Stimulated activated effector memory CD8-positive, alpha-beta T cell treated with anti-CD3 and anti-CD28 coated beads, Interleukin-12 subunit alpha, Interleukin-12 subunit beta, amount 100 ng/mL, for 72 hours (primary cell): ENCODE measurements around the gene SMYD4.
"Not testable (repeated sequence)": the region's sequence is repeated elsewhere in the genome, so short reads cannot be mapped to it uniquely, and the experiment has no call there.

Experiments
- ATAC-seq: fragments of 150-1000 bp; cut with Tn5 transposase; 2 replicates; pipeline ENCODE4 v1.10.0; 2021
- DNase-seq, 2 donors: peaks; one replicate each; pipeline ENCODE4 v3.0.0; 2021 to 2022; ENCODE audit warnings: low spot score in 2 of 2
- H3K27ac Mint-ChIP-seq: one replicate; pipeline ENCODE4 v1.8.0; 2022; ENCODE audit warnings: mild to moderate bottlenecking, mixed read lengths
- H3K36me3 Mint-ChIP-seq: one replicate; pipeline ENCODE4 v1.8.0; 2022; ENCODE audit warnings: mild to moderate bottlenecking, mixed read lengths
- H3K4me1 Mint-ChIP-seq: one replicate; pipeline ENCODE4 v1.8.0; 2022; ENCODE audit warnings: mixed read lengths
- H3K4me3 Mint-ChIP-seq: one replicate; pipeline ENCODE4 v1.8.0; 2022; ENCODE audit warnings: mild to moderate bottlenecking, mixed read lengths
- H3K9me3 Mint-ChIP-seq: one replicate; pipeline ENCODE4 v1.8.0; 2022; ENCODE audit warnings: mixed read lengths

Gene SMYD4

DNA sequence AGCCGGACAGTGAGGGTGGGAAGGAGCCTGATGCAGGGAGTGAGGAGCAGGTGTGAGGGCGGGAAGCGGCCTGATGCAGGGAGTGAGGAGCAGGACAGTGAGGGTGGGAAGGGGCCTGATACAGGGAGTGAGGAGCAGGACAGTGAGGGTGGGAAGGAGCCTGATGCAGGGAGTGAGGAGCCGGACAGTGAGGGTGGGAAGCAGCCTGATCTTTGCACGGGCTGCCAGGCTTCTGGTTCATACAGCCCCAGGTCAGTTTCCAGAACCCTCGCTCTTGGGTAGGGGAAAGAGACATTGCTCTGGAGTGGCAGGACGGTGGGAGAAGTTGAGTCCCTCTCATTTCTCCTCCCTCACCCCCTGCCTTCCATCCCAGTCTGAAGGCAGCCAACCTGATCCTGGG is 87.8 kb downstream of the SMYD4 start:
- not testable (repeated sequence) for DNase-seq

DNA sequence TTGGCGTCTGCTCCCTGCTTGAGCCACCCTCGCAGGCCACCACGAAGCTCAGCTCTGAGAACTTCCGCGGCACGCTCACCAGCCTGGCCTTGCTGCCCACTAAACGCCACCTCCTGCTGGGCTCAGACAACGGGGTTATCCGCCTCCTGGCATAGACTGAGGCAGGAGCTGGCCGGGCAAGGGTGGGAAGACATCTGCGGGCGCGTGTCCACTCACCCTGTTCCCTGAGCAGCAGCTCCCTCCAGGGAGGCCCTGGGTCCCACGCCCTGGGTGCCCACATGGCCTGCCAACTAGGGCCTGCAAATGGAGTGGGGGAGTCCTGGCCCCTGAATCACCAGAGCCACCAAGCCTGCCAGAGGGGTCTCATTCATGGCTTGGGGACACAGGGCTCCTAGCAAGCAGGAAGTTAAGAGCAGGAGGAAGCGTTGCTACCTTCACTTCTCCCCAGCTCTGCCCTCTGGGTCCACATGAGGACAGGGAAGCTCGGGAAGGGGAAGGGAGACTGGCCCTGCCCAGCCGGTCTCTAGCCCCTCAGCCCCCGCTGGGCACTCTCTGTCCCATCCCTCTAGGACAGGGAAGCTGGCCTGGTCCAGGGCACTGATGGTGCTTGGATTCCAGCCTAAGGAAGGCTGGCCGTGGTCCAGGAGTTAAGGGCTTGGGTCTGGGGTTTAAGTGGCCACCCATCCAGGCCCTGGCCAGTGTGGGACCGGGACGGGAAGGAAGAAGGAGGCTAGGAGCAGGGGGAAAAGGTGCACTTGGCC is 92.0 kb downstream of the SMYD4 start:
- ATAC-seq (no peak), DNase-seq (no peak)
- Mint-ChIP-seq H3K4me3 (no peak overlapping the region), H3K27ac (peak overlapping the region; percentile 73), H3K9me3 (no peaks in the 10 kb centered on the region), H3K36me3 (peaks cover 6% of the 10 kb centered on the region), H3K4me1 (peaks cover 12% of the 10 kb centered on the region)

More for the DNA sequence above, 87.8 kb downstream of the SMYD4 start:
- not testable (repeated sequence) for H3K4me3 Mint-ChIP-seq, H3K9me3 Mint-ChIP-seq, ATAC-seq, H3K36me3 Mint-ChIP-seq, H3K4me1 Mint-ChIP-seq
- H3K27ac Mint-ChIP-seq, result peak overlapping the region; percentile 69

DNA sequence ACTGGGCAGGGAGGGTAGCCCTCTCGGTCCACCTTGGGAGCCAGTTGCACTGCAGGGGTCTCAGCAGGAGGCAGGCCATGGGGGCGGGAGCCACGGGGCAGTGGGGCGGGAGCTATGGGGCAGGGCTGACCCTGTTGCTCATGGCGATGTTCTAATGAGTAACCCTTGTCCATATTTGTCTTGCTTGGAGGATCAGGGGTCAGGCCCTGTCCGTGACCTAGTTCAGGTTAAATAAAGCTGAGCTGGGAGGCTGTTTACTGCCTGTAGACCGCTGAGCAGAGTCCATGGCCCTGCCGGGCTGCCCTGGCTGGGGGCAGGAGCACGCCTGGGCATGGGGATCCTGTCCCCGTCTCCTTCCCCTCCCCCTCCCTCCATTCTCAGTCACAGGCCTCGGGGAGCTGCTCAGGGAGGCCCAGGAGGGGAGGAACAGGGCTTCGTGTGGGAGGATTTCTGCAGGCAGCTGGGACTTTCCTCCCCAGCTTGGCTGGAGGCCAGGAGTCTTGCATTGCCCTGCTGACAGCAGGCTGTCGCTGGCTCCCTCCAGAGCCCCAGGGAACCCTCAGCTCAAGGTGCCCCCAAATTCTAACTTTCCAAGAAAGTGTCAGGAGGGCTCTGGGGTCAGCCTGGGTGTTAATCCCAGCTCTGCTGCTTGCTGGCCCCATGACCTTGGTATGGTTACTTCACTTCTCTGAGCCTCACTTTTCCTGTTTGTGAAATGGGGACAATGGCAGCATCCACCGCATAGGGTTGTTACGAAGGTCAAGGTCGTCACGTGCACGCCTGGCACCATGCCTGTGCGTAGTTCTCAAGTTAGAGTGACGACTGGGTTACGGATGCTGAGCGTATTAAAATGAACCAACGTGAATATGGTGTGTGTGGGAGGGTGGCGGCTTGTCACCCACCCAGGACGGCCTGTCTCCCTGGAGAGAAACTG is 93.1 kb downstream of the SMYD4 start:
- H3K36me3 Mint-ChIP-seq, result peaks cover 6% of the 10 kb centered on the region
- no peak for DNase-seq
- peaks cover 12% of the 10 kb centered on the region for H3K4me1 Mint-ChIP-seq
- ATAC-seq, result peak; percentile 70
- no peaks in the 10 kb centered on the region for H3K9me3 Mint-ChIP-seq
- H3K4me3 Mint-ChIP-seq, result peak overlapping the region; percentile 19
- H3K27ac Mint-ChIP-seq, result peak overlapping the region; percentile 72

DNA sequence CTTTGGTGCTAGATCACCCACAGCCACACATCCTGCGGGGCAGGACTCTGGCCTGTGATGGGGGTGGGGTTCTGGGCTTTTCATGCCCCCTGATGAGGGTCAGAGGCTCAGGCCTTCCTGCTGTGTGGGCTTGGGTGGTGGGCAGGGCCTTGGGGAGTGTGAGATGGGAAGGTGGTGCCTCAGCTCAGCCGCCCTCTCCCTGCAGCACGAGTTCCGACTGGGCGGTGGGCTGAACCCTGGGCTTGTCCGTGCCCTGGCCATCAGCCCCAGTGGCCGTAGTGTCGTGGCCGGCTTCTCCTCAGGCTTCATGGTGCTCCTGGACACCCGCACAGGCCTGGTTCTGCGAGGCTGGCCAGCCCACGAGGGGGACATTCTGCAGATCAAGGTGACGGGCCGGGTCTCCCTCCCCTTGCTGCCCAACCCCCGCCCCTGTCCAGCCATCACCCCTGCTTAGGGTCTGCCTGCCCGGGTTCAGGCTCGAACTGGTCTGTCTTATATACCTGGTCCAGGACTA is 93.8 kb downstream of the SMYD4 start:
- Mint-ChIP-seq H3K4me3 (no peak overlapping the region), H3K4me1 (peaks cover 12% of the 10 kb centered on the region), H3K9me3 (no peaks in the 10 kb centered on the region), H3K36me3 (peaks cover 6% of the 10 kb centered on the region), H3K27ac (peak overlapping the region; percentile 72)
- ATAC-seq (no peak), DNase-seq (no peak)

DNA sequence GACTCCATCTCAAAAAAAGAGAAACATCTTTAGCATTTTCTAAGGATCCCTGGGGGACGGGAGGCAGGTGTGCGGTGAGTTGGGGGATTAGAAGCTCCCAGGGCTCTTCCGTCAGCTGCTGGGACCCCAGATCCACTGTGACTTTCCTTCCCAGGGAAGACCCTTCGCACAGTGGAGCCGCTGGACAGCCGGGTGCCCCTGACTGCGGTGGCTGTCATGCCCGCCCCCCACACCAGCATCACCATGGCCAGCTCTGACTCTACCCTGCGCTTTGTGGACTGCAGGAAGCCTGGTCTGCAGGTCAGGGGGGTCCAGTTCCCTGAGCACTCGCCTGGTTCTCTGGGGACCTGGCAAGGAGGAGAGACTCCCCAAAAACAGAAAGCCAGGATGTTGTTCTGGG is 94.3 kb downstream of the SMYD4 start:
- Mint-ChIP-seq H3K4me3 (no peak overlapping the region), H3K27ac (peak overlapping the region; percentile 72), H3K36me3 (peaks cover 6% of the 10 kb centered on the region), H3K4me1 (peaks cover 12% of the 10 kb centered on the region), H3K9me3 (no peaks in the 10 kb centered on the region)
- DNase-seq (no peak), ATAC-seq (no peak)

DNA sequence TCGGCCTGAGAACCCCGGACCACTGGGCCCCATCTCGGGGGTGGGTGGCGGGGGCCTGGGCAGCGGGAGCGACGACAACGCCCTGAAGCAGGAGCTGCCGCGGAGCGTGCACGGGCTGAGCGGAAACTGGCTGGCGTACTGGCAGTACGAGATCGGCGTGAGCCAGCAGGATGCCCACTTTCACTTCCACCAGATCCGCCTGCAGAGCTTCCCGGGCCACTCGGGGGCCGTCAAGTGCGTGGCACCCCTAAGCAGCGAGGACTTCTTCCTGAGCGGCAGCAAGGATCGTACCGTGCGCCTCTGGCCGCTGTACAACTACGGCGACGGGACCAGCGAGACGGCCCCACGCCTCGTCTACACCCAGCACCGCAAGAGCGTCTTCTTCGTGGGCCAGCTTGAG is 95.9 kb downstream of the SMYD4 start:
- H3K4me1 Mint-ChIP-seq, result peaks cover 23% of the 10 kb centered on the region
- H3K36me3 Mint-ChIP-seq, result peaks cover 11% of the 10 kb centered on the region
- no peak overlapping the region for H3K27ac Mint-ChIP-seq
- DNase-seq (no peak), ATAC-seq (no peak)
- H3K9me3 Mint-ChIP-seq, result no peaks in the 10 kb centered on the region
- H3K4me3 Mint-ChIP-seq, result no peak overlapping the region

DNA sequence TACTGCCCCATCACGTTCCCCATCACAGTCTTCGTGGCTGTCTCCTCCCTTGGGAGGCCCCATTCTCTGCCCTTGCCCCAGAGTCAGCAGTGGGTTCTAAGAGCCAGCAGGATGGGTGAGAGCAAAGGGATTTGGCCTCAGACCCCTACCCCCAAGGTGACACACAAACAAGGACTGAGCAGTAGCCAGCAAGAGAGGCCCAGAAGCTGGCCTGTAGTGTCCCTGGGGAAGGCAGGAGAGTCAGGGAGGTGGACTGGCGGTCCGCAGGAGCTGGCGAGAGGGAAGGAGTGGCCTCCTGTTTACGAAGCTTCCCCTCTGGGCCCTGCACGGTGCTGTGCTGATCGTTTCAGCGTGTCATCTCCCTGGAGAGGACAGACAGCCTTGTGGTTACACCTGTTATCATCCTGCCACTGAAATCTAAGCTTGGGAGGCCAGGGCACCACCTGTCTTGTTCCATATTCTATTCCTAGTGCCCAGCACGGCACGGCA is 96.8 kb downstream of the SMYD4 start:
- Mint-ChIP-seq H3K9me3 (no peaks in the 10 kb centered on the region), H3K27ac (peak overlapping the region; percentile 60), H3K4me1 (peaks cover 32% of the 10 kb centered on the region), H3K36me3 (peaks cover 11% of the 10 kb centered on the region), H3K4me3 (no peak overlapping the region)
- no peak for DNase-seq
- ATAC-seq, result no peak

DNA sequence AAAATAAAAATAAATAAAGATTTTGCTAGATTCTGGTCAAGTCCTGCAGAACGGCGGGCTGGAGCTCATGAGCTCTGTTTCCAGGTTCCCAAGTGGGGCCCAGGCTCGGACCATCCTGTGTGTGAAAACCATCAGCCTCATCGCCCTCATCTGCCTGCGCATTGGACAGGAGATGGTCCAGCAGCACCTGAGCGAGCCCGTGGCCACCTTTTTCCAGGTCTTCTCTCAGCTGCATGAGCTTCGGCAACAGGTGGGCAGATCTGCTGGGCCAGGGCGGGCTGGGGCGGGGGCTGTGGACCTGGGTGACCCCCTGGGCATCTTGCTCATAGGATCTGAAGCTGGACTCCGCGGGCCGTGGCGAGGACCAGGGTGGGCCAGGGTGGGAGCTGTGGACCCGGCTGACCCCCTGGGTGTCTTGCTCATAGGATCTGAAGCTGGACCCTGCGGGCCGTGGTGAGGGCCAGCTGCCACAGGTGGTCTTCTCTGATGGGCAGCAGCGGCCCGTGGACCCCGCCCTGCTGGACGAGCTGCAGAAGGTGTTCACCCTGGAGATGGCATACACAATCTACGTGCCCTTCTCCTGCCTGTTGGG is 97.4 kb downstream of the SMYD4 start:
- no peak for ATAC-seq
- Mint-ChIP-seq H3K9me3 (no peaks in the 10 kb centered on the region), H3K27ac (peak overlapping the region; percentile 60), H3K4me1 (peaks cover 33% of the 10 kb centered on the region), H3K4me3 (no peak overlapping the region), H3K36me3 (peaks cover 11% of the 10 kb centered on the region)
- DNase-seq, result no peak

DNA sequence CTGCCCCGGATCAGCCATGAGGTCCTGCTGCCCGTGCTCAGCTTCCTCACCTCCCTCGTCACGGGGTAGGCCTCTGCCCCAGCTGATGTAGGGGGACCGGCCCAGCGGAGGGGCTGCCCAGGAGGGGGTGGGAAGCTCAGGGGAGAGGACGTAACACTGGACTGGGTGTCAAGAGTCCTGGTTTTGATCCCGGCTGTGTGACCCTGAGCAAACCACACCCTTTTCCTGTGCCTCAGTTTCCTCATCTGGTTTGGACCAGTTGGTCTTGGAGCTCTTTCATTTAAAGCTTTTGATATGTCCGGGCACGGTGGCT is 98.6 kb downstream of the SMYD4 start:
- Mint-ChIP-seq H3K4me3 (no peak overlapping the region), H3K27ac (no peak overlapping the region), H3K9me3 (no peaks in the 10 kb centered on the region), H3K4me1 (peaks cover 26% of the 10 kb centered on the region), H3K36me3 (peaks cover 11% of the 10 kb centered on the region)
- DNase-seq (no peak), ATAC-seq (no peak)

DNA sequence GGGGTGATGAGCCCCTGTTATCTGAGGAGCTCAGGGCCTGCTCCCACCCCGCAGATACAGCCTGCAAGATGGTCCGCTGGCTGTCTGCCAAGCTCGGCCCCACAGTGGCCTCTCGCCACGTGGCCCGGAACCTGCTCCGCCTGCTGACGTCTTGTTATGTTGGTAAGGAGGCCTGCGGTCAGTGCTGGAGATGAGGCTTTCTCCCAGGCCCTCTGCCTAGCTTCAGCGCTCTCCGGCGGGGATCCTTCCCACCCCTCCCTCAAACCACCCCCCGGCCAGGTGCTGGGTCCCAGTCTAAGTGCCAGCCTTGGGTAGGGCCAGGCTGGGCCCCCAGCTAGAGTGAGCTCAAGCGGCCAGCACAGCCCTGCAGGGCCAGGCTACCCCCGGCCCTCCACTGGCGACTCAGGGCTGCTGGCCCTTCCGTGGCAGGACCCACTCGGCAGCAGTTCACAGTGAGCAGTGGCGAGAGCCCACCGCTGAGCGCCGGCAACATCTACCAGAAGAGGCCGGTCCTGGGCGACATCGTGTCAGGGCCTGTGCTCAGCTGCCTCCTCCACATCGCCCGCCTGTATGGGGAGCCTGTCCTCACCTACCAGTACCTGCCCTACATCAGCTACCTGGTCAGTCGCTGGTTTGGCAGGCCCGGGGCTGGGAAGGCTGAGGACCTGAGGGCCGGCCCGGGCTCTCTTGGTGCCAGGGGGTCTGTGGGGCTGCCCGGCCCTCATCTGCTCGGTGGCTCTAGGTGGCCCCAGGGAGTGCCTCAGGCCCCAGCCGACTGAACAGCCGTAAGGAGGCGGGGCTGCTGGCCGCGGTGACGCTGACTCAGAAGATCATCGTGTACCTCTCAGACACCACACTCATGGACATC is 99.1 kb downstream of the SMYD4 start:
- no peaks in the 10 kb centered on the region for H3K9me3 Mint-ChIP-seq
- peak; percentile 29 for ATAC-seq
- peaks cover 30% of the 10 kb centered on the region for H3K4me1 Mint-ChIP-seq
- H3K36me3 Mint-ChIP-seq, result peaks cover 15% of the 10 kb centered on the region
- DNase-seq, result no peak
- H3K27ac Mint-ChIP-seq, result no peak overlapping the region
- no peak overlapping the region for H3K4me3 Mint-ChIP-seq

DNA sequence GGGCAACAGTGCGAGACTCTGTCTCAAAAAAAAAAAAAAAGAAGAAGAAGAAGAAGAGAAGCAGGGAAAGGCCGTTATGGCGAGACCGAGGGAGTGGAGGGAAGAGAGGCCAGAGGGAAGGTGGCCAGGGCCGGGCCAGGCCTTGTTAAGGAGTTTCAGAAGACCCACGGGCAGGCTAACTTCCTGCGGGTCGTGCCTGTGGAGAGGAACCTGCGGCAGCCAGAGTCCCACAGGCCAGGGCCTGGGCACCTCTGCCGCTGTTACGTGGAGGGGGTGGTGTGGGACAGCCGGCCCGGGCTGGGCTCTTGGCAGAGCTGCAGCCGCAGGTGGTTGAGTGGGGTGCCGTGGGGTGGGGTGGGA is 99.8 kb downstream of the SMYD4 start:
- ATAC-seq (no peak), DNase-seq (no peak)
- Mint-ChIP-seq H3K9me3 (no peaks in the 10 kb centered on the region), H3K4me1 (peaks cover 35% of the 10 kb centered on the region), H3K4me3 (no peak overlapping the region), H3K36me3 (peaks cover 18% of the 10 kb centered on the region), H3K27ac (peak overlapping the region; percentile 51)
